GM19372 (cell line): ENCODE measurements around the gene VPS13D.

Experiments
- ATAC-seq: cut with Tn5 transposase; IDR thresholded peaks from one replicate; pipeline ENCODE4 v1.9.1; 2021; ENCODE audit warnings: mild to moderate bottlenecking, low read depth, moderate library complexity; ENCODE audit not compliant: unreplicated experiment

The VPS13D gene

GRCh38 chr1:12398479-12398878, 168.6 kb downstream of the VPS13D start:
- no peak for ATAC-seq

- no peak for ATAC-seq
Observed at GRCh38 chr1:12400027-12400693, 170.3 kb downstream of the VPS13D start.

GRCh38 chr1:12402159-12402673, 172.4 kb downstream of the VPS13D start:
- no peak for ATAC-seq

- no peak for ATAC-seq
Observed at GRCh38 chr1:12402842-12403241, 173.0 kb downstream of the VPS13D start.

- ATAC-seq = no peak
Observed at GRCh38 chr1:12404918-12405317, 175.1 kb downstream of the VPS13D start.

- ATAC-seq = no peak
Observed at GRCh38 chr1:12405325-12406210, 175.7 kb downstream of the VPS13D start.

- ATAC-seq = no peak
Observed at GRCh38 chr1:12406211-12407021, 176.6 kb downstream of the VPS13D start.

- ATAC-seq = no peak
Observed at GRCh38 chr1:12407050-12407961, 177.5 kb downstream of the VPS13D start.

- no peak for ATAC-seq
Observed at GRCh38 chr1:12407962-12408454, 178.2 kb downstream of the VPS13D start.

GRCh38 chr1:12408662-12409061, 178.8 kb downstream of the VPS13D start:
- ATAC-seq = no peak

- ATAC-seq = no peak
Observed at GRCh38 chr1:12409681-12410080, 179.9 kb downstream of the VPS13D start.

GRCh38 chr1:12410351-12410750, 180.5 kb downstream of the VPS13D start:
- ATAC-seq = no peak

- ATAC-seq = no peak
Observed at GRCh38 chr1:12411098-12411497, 181.3 kb downstream of the VPS13D start.

- ATAC-seq = no peak
Observed at GRCh38 chr1:12411747-12412146, 181.9 kb downstream of the VPS13D start.

GRCh38 chr1:12412439-12412838, 182.6 kb downstream of the VPS13D start:
- ATAC-seq = no peak

GRCh38 chr1:12413664-12414410, 184.0 kb downstream of the VPS13D start:
- no peak for ATAC-seq

- ATAC-seq = no peak
Observed at GRCh38 chr1:12414444-12415018, 184.7 kb downstream of the VPS13D start.

GRCh38 chr1:12415038-12415466, 185.2 kb downstream of the VPS13D start:
- no peak for ATAC-seq
